Right lobe of liver (tissue), 6 donors: ENCODE measurements around the gene DPP10. TPM values are rescaled to one million over a fixed set of nuclear protein-coding genes. Genes with fewer than 3 reads are reported as not detected.

ENCODE experiments used
- ATAC-seq, 4 donors: fragments of 200-7000 bp; cut with Tn5 transposase; one replicate each; pipeline ENCODE4 v1.9.1; 2020; ENCODE audit warnings: mild to moderate bottlenecking in 4 of 4, moderate library complexity in 4 of 4
- DNase-seq, 3 donors: peaks; one replicate each; pipeline ENCODE4 v3.0.0-alpha.2; 2020
- H3K27ac ChIP-seq, 3 donors: fragments of 200-600 bp; one replicate each; pipeline ENCODE4 v1.8.0; 2022
- H3K27me3 ChIP-seq, 2 donors: fragments of 200-600 bp; one replicate each; pipeline ENCODE4 v1.8.0; 2022
- H3K36me3 ChIP-seq, 4 donors: fragments of 200-600 bp; sonication (generic) in 1 of 4; one replicate each; pipeline versions ENCODE4 v1.5.1 to v1.8.0; 2017 to 2022; ENCODE audit warnings: control low read depth in 1 of 4
- H3K4me1 ChIP-seq, 4 donors: fragments of 200-600 bp; sonication (generic) in 1 of 4; one replicate each; pipeline versions ENCODE4 v1.5.1 to v1.8.0; 2017 to 2022; ENCODE audit warnings: control low read depth in 1 of 4
- H3K4me3 ChIP-seq, 3 donors: fragments of 200-600 bp; one replicate each; pipeline ENCODE4 v1.8.0; 2022
- H3K9me3 ChIP-seq, 4 donors: fragments of 200-600 bp; sonication (generic) in 1 of 4; one replicate each; pipeline versions ENCODE4 v1.5.1 to v1.8.0; 2017 to 2022; ENCODE audit warnings: control low read depth in 1 of 4
- POLR2A ChIP-seq: fragments of 450-650 bp; IDR thresholded peaks from one replicate; pipeline ENCODE4 v1.6.1; 2017; ENCODE audit warnings: antibody characterized with exemption, mild to moderate bottlenecking
- WGBS: methylation state at CpG from one replicate; pipeline ENCODE4 v1.1.6; 2018; ENCODE audit warnings: low coverage, low lambda C conversion rate; ENCODE audit not compliant: insufficient coverage; ENCODE audit errors: missing lambda C conversion rate; 5-methylcytosine and 5-hydroxymethylcytosine counted together
- intact Hi-C, 2 donors: fragments of 100-400 bp; cut with DNase I; formaldehyde crosslinking; loops; one replicate each; pipeline versions ENCODE4 v1.11.2 to v1.14.1; 2022
- total RNA-seq, 6 experiments: library from RNA; depleted of rRNA in 2 of 6; stranded (reverse); fragments of >200 nt in 2 of 6; fragmentation: NEBNext Ultra II Directional in 3 of 6; extraction: Animal tissue kit (Norgen Biotek cat#: 25700) in 3 of 6; gene quantifications; one replicate each; pipeline versions ENCODE4 v1.1.0 to v1.2.4, GENCODE V29; 2016 to 2023
- TF ChIP-seq, protein P1 (sequence below), 4 donors: fragments of 200-600 bp in 3 of 4; fragments of 450-650 bp in 1 of 4; IDR thresholded peaks; one replicate each; pipeline versions ENCODE4 v1.5.1 to v1.8.0; 2016 to 2022; ENCODE audit warnings: antibody characterized with exemption in 4 of 4, mild to moderate bottlenecking in 2 of 4
- donor health status: DM: no; HTN: yes; CAD: no.
- donor health status: DM: no; HTN: no; CAD: no.
- donor health status: DM: no; HTN: no; CAD: no.
- donor health status: DM: no; HTN: yes; CAD: no.
- donor health status: DM: no; HTN: yes; CAD: no.

DPP10 gene
- total RNA-seq, 6 experiments from 2014 or later = 0.09 to 0.19 (median 0.15) TPM; not detected in 2

DNA sequence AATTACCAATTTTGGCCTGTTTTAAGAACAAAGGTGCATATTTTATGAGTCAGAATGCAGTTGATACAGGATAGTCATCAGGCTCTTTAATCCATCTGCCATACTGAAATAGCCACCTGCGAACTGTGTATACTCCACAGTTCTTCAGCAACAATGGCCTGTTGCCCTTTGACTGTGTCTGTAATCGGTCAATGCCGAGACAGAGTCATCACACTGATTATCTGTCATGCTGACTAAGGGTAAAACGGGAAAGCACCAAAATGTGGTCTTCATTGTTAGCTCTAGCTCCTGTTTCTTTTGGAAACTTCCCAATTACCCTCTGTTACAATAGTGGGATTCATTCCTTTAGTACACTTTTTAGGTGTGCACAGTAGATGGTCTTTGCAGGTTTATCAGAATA lies 871.7 kb downstream of the DPP10 start:
- intact Hi-C loops = no loop called here
- Histone ChIP-seq H3K4me3 (no peak overlapping the region), H3K4me1 (no peaks in the 10 kb centered on the region), H3K36me3 (no peaks in the 10 kb centered on the region), H3K9me3 (no peaks in the 10 kb centered on the region), H3K27me3 (no peaks in the 10 kb centered on the region), H3K27ac (no peak overlapping the region)
- DNase-seq (no peak), ATAC-seq (no peak)
- WGBS = 50% methylated on average over 4 of the region's 4 CpGs
- no peak for TF ChIP-seq POLR2A
- TF ChIP-seq, protein P1, sequence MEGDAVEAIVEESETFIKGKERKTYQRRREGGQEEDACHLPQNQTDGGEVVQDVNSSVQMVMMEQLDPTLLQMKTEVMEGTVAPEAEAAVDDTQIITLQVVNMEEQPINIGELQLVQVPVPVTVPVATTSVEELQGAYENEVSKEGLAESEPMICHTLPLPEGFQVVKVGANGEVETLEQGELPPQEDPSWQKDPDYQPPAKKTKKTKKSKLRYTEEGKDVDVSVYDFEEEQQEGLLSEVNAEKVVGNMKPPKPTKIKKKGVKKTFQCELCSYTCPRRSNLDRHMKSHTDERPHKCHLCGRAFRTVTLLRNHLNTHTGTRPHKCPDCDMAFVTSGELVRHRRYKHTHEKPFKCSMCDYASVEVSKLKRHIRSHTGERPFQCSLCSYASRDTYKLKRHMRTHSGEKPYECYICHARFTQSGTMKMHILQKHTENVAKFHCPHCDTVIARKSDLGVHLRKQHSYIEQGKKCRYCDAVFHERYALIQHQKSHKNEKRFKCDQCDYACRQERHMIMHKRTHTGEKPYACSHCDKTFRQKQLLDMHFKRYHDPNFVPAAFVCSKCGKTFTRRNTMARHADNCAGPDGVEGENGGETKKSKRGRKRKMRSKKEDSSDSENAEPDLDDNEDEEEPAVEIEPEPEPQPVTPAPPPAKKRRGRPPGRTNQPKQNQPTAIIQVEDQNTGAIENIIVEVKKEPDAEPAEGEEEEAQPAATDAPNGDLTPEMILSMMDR (IDR thresholded peaks at IDR 0.05) = no peak

DNA sequence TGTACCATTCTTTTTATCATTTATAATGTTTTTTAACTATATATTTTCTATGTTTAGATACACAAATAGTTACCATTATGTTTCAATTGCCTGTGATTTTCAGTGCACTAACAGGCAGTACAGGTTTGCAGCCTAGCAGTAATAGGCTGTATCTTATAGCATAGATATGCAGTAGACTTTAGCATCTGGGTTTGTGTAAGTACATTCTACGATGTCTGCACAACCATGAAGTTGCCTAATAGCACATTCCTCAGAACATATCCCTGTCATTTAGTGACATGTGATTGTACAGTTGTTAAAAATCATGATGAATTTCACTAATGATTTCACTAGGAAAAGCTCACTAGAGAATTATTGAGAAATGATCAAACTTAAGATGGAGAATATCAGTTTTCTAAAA lies 884.6 kb downstream of the DPP10 start:
- TF ChIP-seq POLR2A = no peak
- TF ChIP-seq, protein P1 (IDR thresholded peaks at IDR 0.05) = no peak
- no peak overlapping the region for H3K27ac ChIP-seq
- no peaks in the 10 kb centered on the region for H3K27me3 ChIP-seq
- no peaks in the 10 kb centered on the region for H3K9me3 ChIP-seq
- 54% methylated on average over 1 of the region's 1 CpG for WGBS
- no peak overlapping the region for H3K4me3 ChIP-seq
- DNase-seq (no peak), ATAC-seq (no peak)
- H3K36me3 ChIP-seq = no peaks in the 10 kb centered on the region
- no peaks in the 10 kb centered on the region for H3K4me1 ChIP-seq
- intact Hi-C loops = no loop called here

DNA sequence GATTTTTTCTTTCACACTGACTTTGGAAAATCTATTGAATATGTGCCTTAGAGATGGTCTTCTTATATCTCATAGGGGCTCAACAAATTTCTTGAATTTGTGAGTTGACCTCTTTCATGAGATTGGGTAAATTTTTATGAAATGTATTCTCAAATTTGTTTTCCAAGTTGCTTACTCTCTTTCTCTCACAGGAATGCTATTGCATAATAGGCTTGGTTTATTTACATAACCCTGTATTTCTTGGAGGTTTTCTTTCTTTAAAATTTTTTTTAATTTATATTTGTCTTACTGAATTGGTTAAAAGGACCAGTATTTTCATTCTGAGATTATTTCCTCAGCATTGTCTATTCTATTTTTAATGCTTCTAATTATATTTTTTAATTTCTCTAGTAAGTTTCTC lies 917.1 kb downstream of the DPP10 start:
- ATAC-seq = no peak
- Histone ChIP-seq H3K27ac (no peak overlapping the region), H3K9me3 (no peaks in the 10 kb centered on the region), H3K27me3 (no peaks in the 10 kb centered on the region), H3K4me3 (no peak overlapping the region), H3K4me1 (no peaks in the 10 kb centered on the region), H3K36me3 (no peaks in the 10 kb centered on the region)
- TF ChIP-seq POLR2A = no peak
- TF ChIP-seq, protein P1 (IDR thresholded peaks at IDR 0.05) = no peak
- intact Hi-C loops = no loop called here
- no peak for DNase-seq

DNA sequence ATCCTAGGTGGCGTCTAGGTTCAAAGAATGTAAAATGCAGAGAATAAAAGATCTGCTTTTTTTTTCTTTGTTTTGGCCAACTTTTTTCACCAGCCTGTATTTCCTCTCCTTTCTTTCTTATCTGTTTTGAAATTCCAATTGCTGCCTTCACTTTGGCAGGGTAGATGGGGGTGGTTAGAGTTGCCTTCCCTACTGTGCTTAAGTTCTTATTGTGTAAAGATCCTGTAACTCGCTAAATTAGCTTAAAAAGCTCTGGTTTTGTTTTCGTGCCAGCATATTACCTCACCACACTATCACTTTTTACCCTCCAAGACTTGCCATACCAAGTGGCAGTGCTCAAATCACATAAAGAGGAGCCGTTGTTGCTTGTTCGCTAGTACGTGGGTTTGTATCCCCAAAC lies 921.7 kb downstream of the DPP10 start:
- Histone ChIP-seq H3K4me1 (no peaks in the 10 kb centered on the region), H3K36me3 (no peaks in the 10 kb centered on the region), H3K27ac (no peak overlapping the region), H3K4me3 (no peak overlapping the region), H3K27me3 (no peaks in the 10 kb centered on the region), H3K9me3 (no peaks in the 10 kb centered on the region)
- WGBS = 53% methylated on average over 6 of the region's 6 CpGs
- ATAC-seq = no peak
- DNase-seq = no peak
- intact Hi-C loops = no loop called here
- TF ChIP-seq, protein P1 (IDR thresholded peaks at IDR 0.05) = no peak
- no peak for TF ChIP-seq POLR2A

DNA sequence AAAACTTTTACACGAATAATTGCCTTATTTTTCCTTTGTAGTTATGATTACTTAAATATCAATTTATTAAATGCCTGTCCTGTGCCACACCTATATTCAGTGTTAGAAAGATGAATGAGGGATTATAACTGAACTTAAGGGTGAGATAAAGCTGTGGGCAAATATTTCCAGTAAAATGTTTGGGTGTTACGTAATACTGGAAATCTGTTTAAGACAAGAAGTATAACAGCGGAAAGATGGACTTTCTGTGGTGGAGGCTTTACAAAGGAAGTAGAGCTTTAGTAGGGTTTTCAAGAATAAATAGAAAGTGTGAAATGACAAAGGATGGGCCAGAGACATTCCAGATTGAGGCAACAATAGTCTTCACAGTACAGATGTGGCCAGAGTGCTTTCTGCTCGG lies 927.0 kb downstream of the DPP10 start:
- TF ChIP-seq, protein P1 (IDR thresholded peaks at IDR 0.05) = no peak
- TF ChIP-seq POLR2A = no peak
- no peak for DNase-seq
- Histone ChIP-seq H3K27me3 (no peaks in the 10 kb centered on the region), H3K4me3 (no peak overlapping the region), H3K27ac (no peak overlapping the region), H3K4me1 (no peaks in the 10 kb centered on the region), H3K36me3 (no peaks in the 10 kb centered on the region), H3K9me3 (peaks cover 0 to 7% (median 0%) of the 10 kb centered on the region in 4 donors)
- ATAC-seq = no peak
- 72% methylated on average over 4 of the region's 4 CpGs for WGBS
- intact Hi-C loops = no loop called here
